IgD-negative memory B cell (primary cell): Measurements from ENCODE around the gene TBPL1. TPM values are rescaled to one million over a fixed set of nuclear protein-coding genes. Genes with fewer than 3 reads are reported as not detected.
"Not testable (repeated sequence)": the region's sequence is repeated elsewhere in the genome, so short reads cannot be mapped to it uniquely, and the experiment has no call there.

ENCODE experiments used
- H3K27ac Mint-ChIP-seq, 3 donors: one replicate each; pipeline ENCODE4 v1.8.0; 2020 to 2022; ENCODE audit warnings: mild to moderate bottlenecking in 3 of 3, mixed read lengths in 3 of 3, moderate library complexity in 1 of 3
- H3K27me3 Mint-ChIP-seq: one replicate; pipeline ENCODE4 v1.8.0; 2021; ENCODE audit warnings: mixed read lengths
- H3K36me3 Mint-ChIP-seq: one replicate; pipeline ENCODE4 v1.8.0; 2020; ENCODE audit warnings: mild to moderate bottlenecking, mixed read lengths
- H3K4me1 Mint-ChIP-seq, 3 donors: one replicate each; pipeline ENCODE4 v1.8.0; 2020 to 2022; ENCODE audit warnings: mixed read lengths in 3 of 3, mild to moderate bottlenecking in 1 of 3
- H3K4me3 Mint-ChIP-seq, 4 donors: one replicate each; pipeline ENCODE4 v1.8.0; 2020 to 2022; ENCODE audit warnings: mild to moderate bottlenecking in 4 of 4, mixed read lengths in 4 of 4, moderate library complexity in 3 of 4
- H3K9me3 Mint-ChIP-seq, 3 donors: one replicate each; pipeline ENCODE4 v1.8.0; 2020 to 2021; ENCODE audit warnings: mixed read lengths in 3 of 3, mild to moderate bottlenecking in 1 of 3
- polyA plus RNA-seq: library from polyadenylated mRNA; unstranded; fragments of 300-500 nt; fragmentation: Illumina TruSeq; gene quantifications from one replicate; pipeline ENCODE4 v1.2.3, GENCODE V29; 2021

The TBPL1 gene
- polyA plus RNA-seq, 1 donor from 2014 or later, result 56.3 TPM

GRCh38 chr6:133959667-133960368, 6.8 kb downstream of the TBPL1 start:
- H3K4me1 Mint-ChIP-seq, result peaks cover 48 to 68% (median 61%) of the 10 kb centered on the region in 3 donors
- peak overlapping the region in 2 of 3 donors; percentile 21 to 25 for H3K27ac Mint-ChIP-seq
- H3K4me3 Mint-ChIP-seq, result no peak overlapping the region
- H3K9me3 Mint-ChIP-seq, result no peaks in the 10 kb centered on the region
- no peaks in the 10 kb centered on the region for H3K27me3 Mint-ChIP-seq
- peaks cover 1% of the 10 kb centered on the region for H3K36me3 Mint-ChIP-seq

- Mint-ChIP-seq H3K4me3 (no peak overlapping the region), H3K27me3 (no peaks in the 10 kb centered on the region), H3K9me3 (no peaks in the 10 kb centered on the region), H3K36me3 (peaks cover 1% of the 10 kb centered on the region), H3K4me1 (peaks cover 46 to 66% (median 62%) of the 10 kb centered on the region in 3 donors), H3K27ac (no peak overlapping the region)
These were observed 8.8 kb downstream of the TBPL1 start for GRCh38 chr6:133961831-133962230.

DNA sequence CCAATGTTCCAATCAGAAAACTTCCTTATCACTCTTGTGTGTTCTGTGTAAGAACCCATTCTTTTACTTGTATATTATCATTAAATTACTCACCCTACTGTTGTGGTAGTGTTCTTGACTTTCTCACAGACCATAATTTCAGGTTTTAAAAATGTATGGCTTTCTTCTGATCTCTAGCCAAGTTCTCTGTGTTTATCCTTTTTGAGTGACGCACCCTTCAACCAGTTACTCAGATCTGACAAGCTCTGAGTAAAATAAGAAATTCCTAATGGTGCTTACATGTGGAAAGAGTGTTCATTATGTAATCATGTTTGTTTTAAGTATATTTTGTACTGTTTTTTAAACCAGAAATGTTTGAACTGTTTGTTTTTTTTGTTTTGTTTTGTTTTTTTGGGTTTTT, 11.0 kb downstream of the TBPL1 start:
- peaks cover 1% of the 10 kb centered on the region for H3K36me3 Mint-ChIP-seq
- peak overlapping the region in 1 of 4 donors; percentile 78 for H3K4me3 Mint-ChIP-seq
- H3K27ac Mint-ChIP-seq, result no peak overlapping the region
- H3K27me3 Mint-ChIP-seq, result no peaks in the 10 kb centered on the region
- no peaks in the 10 kb centered on the region for H3K9me3 Mint-ChIP-seq
- peaks cover 40 to 52% (median 51%) of the 10 kb centered on the region in 3 donors for H3K4me1 Mint-ChIP-seq

DNA sequence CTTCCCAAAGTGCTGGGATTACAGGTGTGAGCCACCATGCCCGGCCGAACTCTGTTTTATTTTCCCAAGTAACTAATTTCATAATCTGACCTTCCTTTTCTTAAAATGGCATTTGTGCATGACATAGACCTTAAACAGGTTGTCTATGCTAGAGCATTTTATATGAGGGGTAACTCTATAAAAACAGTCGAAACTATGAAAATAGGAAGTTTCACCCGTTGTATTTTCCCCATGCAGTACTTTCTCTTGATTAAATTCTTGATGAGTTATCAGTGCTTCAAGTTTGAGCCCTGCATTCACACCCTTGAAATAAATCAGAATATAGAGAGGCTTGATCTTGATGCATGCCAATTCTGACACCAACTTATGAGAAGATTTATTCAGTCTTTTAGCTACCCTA, 11.7 kb downstream of the TBPL1 start:
- H3K36me3 Mint-ChIP-seq, result peaks cover 1% of the 10 kb centered on the region
- peak overlapping the region in 2 of 3 donors; percentile 24 to 46 for H3K27ac Mint-ChIP-seq
- peak overlapping the region in 2 of 4 donors; percentile 69 to 78 for H3K4me3 Mint-ChIP-seq
- H3K9me3 Mint-ChIP-seq, result no peaks in the 10 kb centered on the region
- no peaks in the 10 kb centered on the region for H3K27me3 Mint-ChIP-seq
- peaks cover 34 to 52% (median 49%) of the 10 kb centered on the region in 3 donors for H3K4me1 Mint-ChIP-seq

DNA sequence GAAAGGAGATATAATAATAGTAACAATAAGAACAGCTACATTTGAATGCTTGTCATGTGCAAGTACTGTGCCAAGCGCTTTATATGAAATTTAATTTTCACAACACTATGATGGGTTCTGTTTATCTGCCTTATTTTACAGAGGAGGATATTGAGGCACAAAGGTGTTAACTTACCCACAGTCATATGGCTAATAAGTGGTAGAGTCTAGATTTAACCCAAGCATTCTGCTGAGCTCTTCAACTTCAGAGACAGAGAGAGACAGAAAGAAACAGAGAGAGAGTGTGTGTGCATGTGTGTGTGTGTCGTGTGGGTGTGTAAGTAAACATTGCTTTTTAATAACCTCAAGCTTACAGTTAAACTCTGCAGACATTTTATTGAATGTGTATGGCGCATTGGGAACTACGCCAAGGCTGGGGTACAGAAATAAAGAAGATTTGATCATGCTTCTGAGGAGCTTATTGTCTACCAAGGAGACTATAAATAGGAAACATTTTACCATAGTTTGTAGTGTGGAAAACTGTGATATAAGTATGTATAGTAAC, 12.9 kb downstream of the TBPL1 start:
- H3K9me3 Mint-ChIP-seq, result no peaks in the 10 kb centered on the region
- H3K27me3 Mint-ChIP-seq, result no peaks in the 10 kb centered on the region
- H3K4me1 Mint-ChIP-seq, result peaks cover 30 to 51% (median 40%) of the 10 kb centered on the region in 3 donors
- H3K27ac Mint-ChIP-seq, result no peak overlapping the region
- H3K36me3 Mint-ChIP-seq, result peaks cover 2% of the 10 kb centered on the region
- peak overlapping the region in 1 of 4 donors; percentile 35 for H3K4me3 Mint-ChIP-seq

DNA sequence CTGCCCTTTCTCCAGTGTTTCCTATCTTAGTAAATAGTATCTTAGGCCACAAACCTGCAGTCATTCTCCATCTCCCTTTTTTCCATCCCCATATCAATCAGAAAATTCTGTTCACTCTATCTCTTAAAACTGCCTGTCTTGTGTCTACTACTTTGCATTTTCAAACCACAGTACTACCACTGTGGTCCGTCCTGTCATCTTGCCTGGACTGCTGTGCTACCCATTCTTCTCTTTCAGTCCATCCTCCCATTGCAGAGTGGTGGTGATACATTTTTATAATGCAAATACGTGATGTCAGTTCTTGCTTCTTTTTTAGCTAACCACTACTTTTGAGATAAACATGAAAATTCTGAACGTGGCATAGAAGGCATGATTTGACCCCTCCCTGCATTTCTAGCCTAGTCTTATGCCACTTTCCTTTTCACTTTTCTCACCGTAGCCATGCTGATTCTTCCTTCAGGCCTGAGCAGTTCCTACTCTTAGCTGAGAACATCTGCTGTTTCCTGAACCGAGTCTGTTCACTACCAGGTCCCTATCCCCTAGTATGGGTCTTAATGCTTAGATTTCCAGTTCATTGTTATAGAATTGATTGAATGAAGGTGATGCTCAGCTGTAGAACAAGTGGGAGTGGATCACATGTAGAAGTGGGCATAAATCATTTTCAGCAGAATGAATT, 13.8 kb downstream of the TBPL1 start:
- H3K4me1 Mint-ChIP-seq, result peaks cover 31 to 52% (median 43%) of the 10 kb centered on the region in 3 donors
- no peaks in the 10 kb centered on the region for H3K27me3 Mint-ChIP-seq
- peak overlapping the region; percentile 3 to 17 (median 6) for H3K27ac Mint-ChIP-seq
- peaks cover 4% of the 10 kb centered on the region for H3K36me3 Mint-ChIP-seq
- H3K9me3 Mint-ChIP-seq, result no peaks in the 10 kb centered on the region
- H3K4me3 Mint-ChIP-seq, result peak overlapping the region in 1 of 4 donors; percentile 78

- Mint-ChIP-seq H3K4me1 (peaks cover 33 to 51% (median 37%) of the 10 kb centered on the region in 3 donors), H3K36me3 (peaks cover 4% of the 10 kb centered on the region), H3K27me3 (no peaks in the 10 kb centered on the region), H3K27ac (peak overlapping the region in 1 of 3 donors; percentile 3), H3K4me3 (no peak overlapping the region), H3K9me3 (no peaks in the 10 kb centered on the region)
These were observed 14.3 kb downstream of the TBPL1 start for GRCh38 chr6:133967347-133967746.

DNA sequence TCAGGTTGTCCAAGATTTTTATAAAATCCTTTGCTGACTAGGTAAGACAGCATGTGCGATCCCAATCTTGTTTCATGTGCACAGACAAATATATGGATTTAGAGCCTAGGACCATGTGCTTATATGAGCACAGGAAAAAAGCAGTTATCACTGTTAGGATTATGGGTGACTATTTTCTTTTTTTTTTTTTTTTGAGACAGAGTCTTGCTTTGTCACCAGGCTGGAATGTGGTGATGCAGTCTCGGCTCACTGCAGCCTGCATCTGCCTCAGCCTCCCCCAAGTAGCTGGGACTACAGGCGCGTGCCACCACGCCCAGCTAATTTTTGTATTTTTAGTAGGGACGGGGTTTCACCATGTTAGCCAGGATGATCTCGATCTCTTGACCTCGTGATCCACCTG, 14.8 kb downstream of the TBPL1 start:
- H3K9me3 Mint-ChIP-seq, H3K4me3 Mint-ChIP-seq, H3K36me3 Mint-ChIP-seq, H3K27me3 Mint-ChIP-seq, H3K27ac Mint-ChIP-seq: not testable (repeated sequence)
- H3K4me1 Mint-ChIP-seq, result peaks cover 32 to 46% (median 33%) of the 10 kb centered on the region in 3 donors

GRCh38 chr6:133969285-133969920, 16.4 kb downstream of the TBPL1 start:
- Mint-ChIP-seq H3K27me3 (no peaks in the 10 kb centered on the region), H3K4me3 (no peak overlapping the region), H3K36me3 (peaks cover 4% of the 10 kb centered on the region), H3K4me1 (peaks cover 31 to 47% (median 33%) of the 10 kb centered on the region in 3 donors), H3K9me3 (no peaks in the 10 kb centered on the region), H3K27ac (no peak overlapping the region)

DNA sequence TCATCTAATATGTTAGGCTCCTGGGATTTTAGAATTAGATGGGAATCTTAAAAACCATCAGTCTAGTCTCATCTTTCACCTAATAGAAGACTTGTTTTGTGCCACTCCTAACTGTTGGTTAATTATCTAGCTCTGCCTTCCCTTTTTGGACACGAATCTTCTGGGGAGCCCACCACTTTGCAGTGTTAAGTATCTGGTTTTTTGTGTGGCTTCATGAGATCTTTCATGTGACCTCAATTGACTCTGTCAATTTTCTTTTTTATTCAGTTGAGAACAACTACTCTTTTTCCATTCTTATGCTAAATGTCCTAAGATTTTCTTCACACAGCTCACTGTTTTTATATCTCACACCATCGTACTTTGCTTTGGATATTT, 16.9 kb downstream of the TBPL1 start:
- Mint-ChIP-seq H3K9me3 (no peaks in the 10 kb centered on the region), H3K27ac (peak overlapping the region in 1 of 3 donors; percentile 13), H3K27me3 (no peaks in the 10 kb centered on the region), H3K4me3 (no peak overlapping the region), H3K4me1 (peaks cover 26 to 43% (median 29%) of the 10 kb centered on the region in 3 donors), H3K36me3 (peaks cover 3% of the 10 kb centered on the region)

GRCh38 chr6:133971861-133972260, 18.8 kb downstream of the TBPL1 start:
- H3K9me3 Mint-ChIP-seq, result no peaks in the 10 kb centered on the region
- no peaks in the 10 kb centered on the region for H3K27me3 Mint-ChIP-seq
- no peak overlapping the region for H3K4me3 Mint-ChIP-seq
- peaks cover 21 to 29% (median 21%) of the 10 kb centered on the region in 3 donors for H3K4me1 Mint-ChIP-seq
- no peak overlapping the region for H3K27ac Mint-ChIP-seq
- H3K36me3 Mint-ChIP-seq, result peaks cover 3% of the 10 kb centered on the region

DNA sequence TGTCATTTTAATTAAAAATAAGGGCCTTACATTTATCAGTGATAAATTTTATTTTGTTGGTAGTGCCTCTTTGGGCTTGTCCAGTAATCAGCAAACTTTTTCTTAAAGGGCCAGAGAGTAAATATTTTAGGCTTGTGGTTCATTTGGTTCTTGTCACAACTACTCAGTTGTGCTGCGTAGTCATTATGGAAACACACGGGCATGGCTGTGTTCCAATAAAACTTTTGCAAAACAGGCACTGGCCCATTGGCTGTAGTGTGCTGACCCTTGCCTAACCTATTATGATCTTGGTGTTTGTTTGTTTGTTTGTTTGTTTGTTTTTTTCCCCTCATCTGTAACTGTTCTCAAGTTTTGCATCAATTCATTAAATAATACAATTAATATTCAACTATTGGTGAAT, 19.4 kb downstream of the TBPL1 start:
- Mint-ChIP-seq H3K9me3 (no peaks in the 10 kb centered on the region), H3K4me1 (peaks cover 18 to 28% (median 19%) of the 10 kb centered on the region in 3 donors), H3K4me3 (no peak overlapping the region), H3K27ac (no peak overlapping the region), H3K36me3 (peaks cover 3% of the 10 kb centered on the region), H3K27me3 (no peaks in the 10 kb centered on the region)

DNA sequence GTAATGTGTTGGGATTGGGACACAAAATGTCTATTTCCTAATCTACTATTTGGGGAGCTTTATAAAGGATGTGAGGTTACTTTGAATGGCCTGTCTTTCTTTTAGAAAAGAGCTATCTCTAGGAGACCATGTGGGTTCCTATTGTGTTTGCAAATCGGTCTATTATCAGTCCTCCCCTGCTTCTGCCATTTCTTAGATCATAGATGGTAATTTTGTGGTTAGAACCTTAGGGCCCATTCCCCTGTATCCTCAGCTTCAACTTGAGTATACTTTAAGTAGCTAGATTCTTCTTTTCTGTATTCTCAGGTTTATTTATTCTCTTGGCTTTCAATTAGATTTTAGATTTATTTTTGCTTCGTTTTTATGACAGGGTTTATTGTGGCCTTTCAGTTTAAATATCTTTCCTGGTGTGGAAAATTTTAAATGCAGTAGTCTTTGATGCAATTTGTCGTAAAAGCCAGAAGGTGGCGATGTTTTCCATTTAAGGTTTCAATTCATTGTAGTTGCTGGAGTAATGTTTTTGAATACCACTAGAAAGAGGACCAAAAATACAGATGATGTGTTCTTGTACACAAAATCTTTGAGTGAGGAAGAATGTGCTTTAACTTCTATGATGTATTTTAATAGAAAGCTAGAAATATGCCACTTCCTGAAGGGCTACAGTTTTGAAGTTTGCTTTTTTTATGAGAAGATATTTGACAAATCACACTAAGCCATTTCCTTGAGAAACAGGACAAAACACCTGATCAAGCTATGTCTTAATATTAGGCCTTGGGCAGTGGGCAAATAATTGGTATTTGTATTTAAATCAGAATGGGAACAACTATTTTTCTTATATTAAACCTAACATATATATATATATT, 20.3 kb downstream of the TBPL1 start:
- no peaks in the 10 kb centered on the region for H3K9me3 Mint-ChIP-seq
- no peaks in the 10 kb centered on the region for H3K27me3 Mint-ChIP-seq
- H3K4me1 Mint-ChIP-seq, result peaks cover 19 to 31% (median 27%) of the 10 kb centered on the region in 3 donors
- H3K4me3 Mint-ChIP-seq, result no peak overlapping the region
- H3K27ac Mint-ChIP-seq, result no peak overlapping the region
- peaks cover 3% of the 10 kb centered on the region for H3K36me3 Mint-ChIP-seq
